Esophagus muscularis mucosa (tissue), 4 donors: ENCODE measurements around the gene SIVA1. TPM values are rescaled to one million over a fixed set of nuclear protein-coding genes. Genes with fewer than 3 reads are reported as not detected.

Experiments
- DNase-seq: peaks from one replicate; pipeline ENCODE4 v3.0.0-alpha.2; 2017; ENCODE audit errors: extremely low spot score
- H3K27ac ChIP-seq, 4 donors: fragments of 200-600 bp; sonication (generic); replicated peaks in 1 of 4; 1 replicate in 3 of 4; 2 replicates in 1 of 4; pipeline ENCODE4 v1.5.1; 2016 to 2019; ENCODE audit warnings: mild to moderate bottlenecking in 1 of 4
- H3K27me3 ChIP-seq, 4 donors: fragments of 200-600 bp; sonication (generic); one replicate each; pipeline versions ENCODE4 v1.5.1 to v1.6.0; 2016 to 2019
- H3K36me3 ChIP-seq, 4 donors: fragments of 200-600 bp; sonication (generic); one replicate each; pipeline ENCODE4 v1.5.1; 2016 to 2019
- H3K4me1 ChIP-seq, 4 donors: fragments of 200-600 bp; sonication (generic); one replicate each; pipeline ENCODE4 v1.5.1; 2016 to 2019
- H3K4me3 ChIP-seq, 4 donors: fragments of 200-600 bp; sonication (generic); 1 replicate in 2 of 4; 2 replicates in 2 of 4; pipeline ENCODE4 v1.5.1; 2016 to 2019; ENCODE audit warnings: mild to moderate bottlenecking in 4 of 4, moderate library complexity in 1 of 4
- H3K9me3 ChIP-seq, 4 donors: fragments of 200-600 bp; sonication (generic); 1 replicate in 3 of 4; 2 replicates in 1 of 4; pipeline ENCODE4 v1.5.1; 2016 to 2019
- CTCF ChIP-seq, 3 experiments: fragments of 200-600 bp in 2 of 3; fragments of 450-650 bp in 1 of 3; sonication (generic) in 2 of 3; IDR thresholded peaks; one replicate each; pipeline ENCODE4 v1.5.1; 2017 to 2019; ENCODE audit warnings: antibody characterized with exemption in 3 of 3, mild to moderate bottlenecking in 2 of 3, moderate library complexity in 1 of 3
- EP300 ChIP-seq: sonication (generic); formaldehyde crosslinking; IDR thresholded peaks from one replicate; pipeline ENCODE4 v1.6.1; 2017; ENCODE audit warnings: antibody characterized with exemption
- POLR2A ChIP-seq: fragments of 450-650 bp; IDR thresholded peaks from one replicate; pipeline ENCODE4 v1.6.1; 2017; ENCODE audit warnings: antibody characterized with exemption, moderate library complexity, mild to moderate bottlenecking, low read depth
- POLR2AphosphoS5 ChIP-seq, 2 donors: sonication (generic); formaldehyde crosslinking; IDR thresholded peaks; one replicate each; pipeline ENCODE4 v1.6.1; 2017; ENCODE audit warnings: antibody characterized with exemption in 2 of 2
- WGBS: methylation state at CpG from one replicate; pipeline ENCODE4 v1.1.5; 2018; 5-methylcytosine and 5-hydroxymethylcytosine counted together
- intact Hi-C: fragments of 100-400 bp; cut with DNase I; formaldehyde crosslinking; loops from one replicate; pipeline ENCODE4 v1.15.1; 2023
- total RNA-seq, 4 donors: library from RNA; depleted of rRNA; stranded (reverse); fragments of >200 nt; gene quantifications; one replicate each; pipeline versions ENCODE4 v1.1.0 to v1.2.1, GENCODE V29; 2016

Gene SIVA1
- total RNA-seq, 4 donors from 2014 or later = 207 to 324 (median 290) TPM

- H3K27ac ChIP-seq = peak overlapping the region in 2 of 4 donors; percentile 21 to 34
- TF ChIP-seq EP300 = no peak
- peaks cover 16 to 99% (median 88%) of the 10 kb centered on the region in 4 donors for H3K4me1 ChIP-seq
- peaks cover 6 to 83% (median 64%) of the 10 kb centered on the region in 4 donors for H3K36me3 ChIP-seq
- no peak for DNase-seq
- H3K9me3 ChIP-seq = no peaks in the 10 kb centered on the region
- H3K4me3 ChIP-seq = no peak overlapping the region
- WGBS = 70% methylated on average over 11 of the region's 30 CpGs
- intact Hi-C loops = no loop called here
- H3K27me3 ChIP-seq = no peaks in the 10 kb centered on the region
Measured at GRCh38 chr14:104786726-104787675, 34.1 kb downstream of the SIVA1 start.

- Histone ChIP-seq H3K4me3 (no peak overlapping the region), H3K27ac (peak overlapping the region in 2 of 4 donors; percentile 21 to 34), H3K4me1 (peaks cover 23 to 99% (median 88%) of the 10 kb centered on the region in 4 donors), H3K9me3 (no peaks in the 10 kb centered on the region), H3K27me3 (no peaks in the 10 kb centered on the region), H3K36me3 (peaks cover 6 to 81% (median 66%) of the 10 kb centered on the region in 4 donors)
- no peak for TF ChIP-seq CTCF (IDR thresholded peaks at IDR 0.05)
- TF ChIP-seq EP300 = no peak
- TF ChIP-seq POLR2A = no peak
- TF ChIP-seq POLR2AphosphoS5 (IDR thresholded peaks at IDR 0.05) = no peak
- DNase-seq = no peak
- 84% methylated on average over 4 of the region's 7 CpGs for WGBS
- intact Hi-C loops = no loop called here
Measured at GRCh38 chr14:104787736-104788135, 34.8 kb downstream of the SIVA1 start.

GRCh38 chr14:104788161-104788818, 35.3 kb downstream of the SIVA1 start:
- no peak for TF ChIP-seq POLR2A
- TF ChIP-seq POLR2AphosphoS5 (IDR thresholded peaks at IDR 0.05) = no peak
- no peak for TF ChIP-seq CTCF (IDR thresholded peaks at IDR 0.05)
- TF ChIP-seq EP300 = no peak
- Histone ChIP-seq H3K27ac (peak overlapping the region in 2 of 4 donors; percentile 21 to 34), H3K27me3 (no peaks in the 10 kb centered on the region), H3K36me3 (peaks cover 6 to 77% (median 64%) of the 10 kb centered on the region in 4 donors), H3K4me3 (no peak overlapping the region), H3K4me1 (peaks cover 29 to 99% (median 91%) of the 10 kb centered on the region in 4 donors), H3K9me3 (no peaks in the 10 kb centered on the region)
- DNase-seq = no peak
- WGBS = 80% methylated on average over 3 of the region's 14 CpGs
- intact Hi-C loops = no loop called here

GRCh38 chr14:104788873-104789663, 36.1 kb downstream of the SIVA1 start:
- Histone ChIP-seq H3K4me1 (peaks cover 36 to 100% (median 92%) of the 10 kb centered on the region in 4 donors), H3K36me3 (peaks cover 6 to 75% (median 60%) of the 10 kb centered on the region in 4 donors), H3K4me3 (no peak overlapping the region), H3K27ac (no peak overlapping the region), H3K27me3 (no peaks in the 10 kb centered on the region), H3K9me3 (no peaks in the 10 kb centered on the region)
- intact Hi-C loops = no loop called here
- TF ChIP-seq POLR2AphosphoS5 (IDR thresholded peaks at IDR 0.05) = no peak
- TF ChIP-seq POLR2A = no peak
- DNase-seq = no peak
- WGBS = 80% methylated on average over 24 of the region's 39 CpGs
